ENCODE data around the gene CCDC144A.
"Not testable (repeated sequence)": the region's sequence is repeated elsewhere in the genome, so short reads cannot be mapped to it uniquely, and the experiment has no call there.

DNA sequence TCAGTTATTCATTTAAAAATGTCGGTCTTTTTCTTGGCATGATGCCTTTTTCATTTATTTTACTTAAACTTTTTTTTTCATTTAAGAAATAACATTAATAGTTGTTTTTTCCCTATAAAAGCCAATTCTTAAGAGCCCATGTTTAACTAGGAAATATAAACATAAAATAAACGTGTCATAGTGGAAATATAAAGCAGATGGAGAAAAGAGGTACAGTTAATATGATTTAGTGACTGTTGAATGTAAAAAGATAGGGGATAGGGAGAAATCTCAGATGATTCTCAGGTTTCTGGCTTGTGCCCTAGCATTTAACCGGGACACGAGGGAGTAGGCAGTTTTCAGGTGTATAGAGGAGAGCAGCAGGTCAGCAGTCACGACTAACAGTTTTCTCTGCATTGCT is 7.6 kb downstream of the CCDC144A start:
- not testable (repeated sequence) for TF ChIP-seq CTCF, POLR2AphosphoS5 (IDR thresholded peaks at IDR 0.05)

Data from transverse colon (tissue), 4 donors.